Stimulated activated CD4-positive, alpha-beta T cell treated with anti-CD3 and anti-CD28 coated beads, Interleukin-15, amount 100 ng/mL, for 1 hour (primary cell): ENCODE measurements around the gene DGKG.

ENCODE experiments used
- DNase-seq, 2 donors: peaks; one replicate each; pipeline ENCODE4 v3.0.0-alpha.2; 2020; ENCODE audit warnings: low read depth in 1 of 2, low spot score in 1 of 2

Gene DGKG

GRCh38 chr3:186150041-186150830, 211.8 kb downstream of the DGKG start:
- DNase-seq: no peak

- no peak for DNase-seq
Measured at GRCh38 chr3:186149319-186149960, 212.6 kb downstream of the DGKG start.

GRCh38 chr3:186144257-186144656, 217.8 kb downstream of the DGKG start:
- no peak for DNase-seq

- no peak for DNase-seq
Measured at GRCh38 chr3:186143250-186143649, 218.8 kb downstream of the DGKG start.

- DNase-seq: no peak
Measured at GRCh38 chr3:186142393-186142932, 219.6 kb downstream of the DGKG start.

GRCh38 chr3:186141790-186142189, 220.2 kb downstream of the DGKG start:
- DNase-seq: no peak

GRCh38 chr3:186138272-186138981, 223.6 kb downstream of the DGKG start:
- no peak for DNase-seq

GRCh38 chr3:186137051-186137685, 224.9 kb downstream of the DGKG start:
- DNase-seq: no peak

- no peak for DNase-seq
Measured at GRCh38 chr3:186133980-186134379, 228.1 kb downstream of the DGKG start.

- DNase-seq: no peak
Measured at GRCh38 chr3:186132487-186132886, 229.5 kb downstream of the DGKG start.

GRCh38 chr3:186129206-186129605, 232.8 kb downstream of the DGKG start:
- DNase-seq: no peak

- no peak for DNase-seq
Measured at GRCh38 chr3:186128158-186128557, 233.9 kb downstream of the DGKG start.

GRCh38 chr3:186127463-186127862, 234.6 kb downstream of the DGKG start:
- DNase-seq: no peak

GRCh38 chr3:186125118-186125517, 236.9 kb downstream of the DGKG start:
- no peak for DNase-seq

GRCh38 chr3:186124592-186124991, 237.4 kb downstream of the DGKG start:
- DNase-seq: no peak

GRCh38 chr3:186123012-186123411, 239.0 kb downstream of the DGKG start:
- DNase-seq: no peak

- DNase-seq: no peak
Measured at GRCh38 chr3:186121968-186122367, 240.1 kb downstream of the DGKG start.

GRCh38 chr3:186121278-186121677, 240.8 kb downstream of the DGKG start:
- no peak for DNase-seq

GRCh38 chr3:186119499-186119898, 242.5 kb downstream of the DGKG start:
- DNase-seq: no peak

- no peak for DNase-seq
Measured at GRCh38 chr3:186118692-186119091, 243.3 kb downstream of the DGKG start.

- no peak for DNase-seq
Measured at GRCh38 chr3:186117521-186118134, 244.4 kb downstream of the DGKG start.
